ENCODE results near the gene OR52D1.

Gene OR52D1

DNA sequence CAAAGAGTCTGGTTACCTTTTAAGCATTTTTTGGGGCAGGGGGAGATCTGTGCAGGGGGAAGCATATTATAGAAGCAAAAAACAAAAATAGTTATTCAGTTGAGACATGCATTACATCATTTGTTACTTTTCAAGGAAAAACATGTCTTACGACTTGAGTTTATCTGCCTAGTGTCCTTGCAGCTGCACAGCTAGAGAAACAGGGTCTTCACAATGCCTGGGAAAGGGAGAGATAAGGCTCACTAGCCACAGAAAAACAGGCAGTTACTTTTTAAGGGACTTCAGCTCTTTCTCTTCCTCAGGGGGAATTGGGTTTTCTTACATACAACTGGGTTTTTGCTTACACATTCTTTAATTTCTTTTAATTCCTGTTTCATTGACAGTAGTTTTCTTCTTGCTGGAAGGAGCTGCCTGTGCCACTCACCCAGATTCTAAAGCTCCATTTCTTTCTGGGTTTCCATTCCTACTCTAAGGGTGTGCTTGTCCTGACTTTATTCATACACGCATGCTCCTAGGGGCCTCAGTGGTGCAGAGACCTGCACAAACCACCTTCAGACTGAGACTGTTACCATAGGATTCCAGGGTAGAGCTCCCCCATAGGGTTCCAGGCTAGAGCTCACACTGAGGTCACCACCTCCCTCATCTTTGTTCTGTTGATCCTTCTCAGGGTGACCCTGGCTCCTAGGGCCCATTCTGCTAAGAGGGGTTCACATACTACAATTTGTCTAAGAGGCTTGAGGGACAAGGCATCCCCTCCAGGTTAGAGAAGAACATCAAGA, 42.8 kb downstream of the OR52D1 start:
- Mint-ChIP-seq H3K4me1 (no peaks in the 10 kb centered on the region), H3K36me3 (ENCODE audit: low read depth) (no peaks in the 10 kb centered on the region), H3K27ac (no peak overlapping the region), H3K9me3 (no peaks in the 10 kb centered on the region), H3K4me3 (no peak overlapping the region), H3K27me3 (no peaks in the 10 kb centered on the region)
- ATAC-seq (no peak), DNase-seq (no peak)

DNA sequence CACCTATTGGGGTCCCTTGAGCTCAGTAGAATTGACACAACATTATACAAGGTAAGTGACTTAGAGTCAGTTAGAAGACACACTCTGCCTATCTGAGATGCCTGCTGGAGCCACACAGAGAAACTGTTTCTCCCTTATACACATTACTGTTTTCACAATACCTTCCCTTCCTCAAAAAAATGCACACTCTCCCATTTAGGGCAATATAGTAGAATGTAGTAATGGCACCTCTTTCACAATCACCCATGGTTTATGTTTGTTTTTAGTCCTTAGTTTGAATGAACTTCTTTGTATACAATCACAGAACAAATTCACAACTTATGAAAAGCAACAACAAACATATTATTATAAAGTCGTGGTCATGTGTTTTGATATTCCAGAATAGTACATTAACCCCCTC, 45.6 kb downstream of the OR52D1 start:
- H3K9me3 Mint-ChIP-seq, result peaks cover 4% of the 10 kb centered on the region
- H3K27ac Mint-ChIP-seq, result no peak overlapping the region
- no peak overlapping the region for H3K4me3 Mint-ChIP-seq
- H3K36me3 Mint-ChIP-seq (ENCODE audit: low read depth), result no peaks in the 10 kb centered on the region
- no peak for ATAC-seq
- no peaks in the 10 kb centered on the region for H3K4me1 Mint-ChIP-seq
- no peak for DNase-seq
- no peaks in the 10 kb centered on the region for H3K27me3 Mint-ChIP-seq

DNA sequence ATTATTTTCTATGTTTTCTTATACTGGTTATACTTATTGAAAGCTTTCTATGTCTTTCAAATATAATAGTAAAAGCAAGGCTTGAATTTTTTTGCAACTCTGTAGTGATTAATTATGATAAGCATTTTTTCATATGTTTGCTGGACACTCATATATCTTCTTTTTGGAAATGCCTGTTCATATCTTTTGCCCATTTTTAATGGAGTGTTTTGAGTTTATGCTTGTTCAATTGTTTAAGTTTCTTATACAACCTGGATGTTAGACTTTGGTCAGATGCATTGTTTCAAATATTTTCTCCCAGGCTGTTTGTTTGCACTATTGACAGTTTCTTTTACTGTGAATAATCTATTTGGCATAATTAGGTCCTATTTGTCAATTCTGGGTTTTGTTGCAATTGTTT, 48.0 kb downstream of the OR52D1 start:
- no peaks in the 10 kb centered on the region for H3K36me3 Mint-ChIP-seq (ENCODE audit: low read depth)
- ATAC-seq, result no peak
- no peak overlapping the region for H3K27ac Mint-ChIP-seq
- no peak for DNase-seq
- H3K9me3 Mint-ChIP-seq, result peaks cover 4% of the 10 kb centered on the region
- H3K4me1 Mint-ChIP-seq, result no peaks in the 10 kb centered on the region
- H3K4me3 Mint-ChIP-seq, result no peak overlapping the region
- H3K27me3 Mint-ChIP-seq, result peaks cover 2% of the 10 kb centered on the region

All from activated naive CD8-positive, alpha-beta T cell treated with anti-CD3 and anti-CD28 coated beads, Interleukin-2, amount 50 U/mL, for 24 hours (primary cell).